Heart right ventricle (tissue), 16 donors: Measurements from ENCODE around the gene DND1. TPM values are rescaled to one million over a fixed set of nuclear protein-coding genes. Genes with fewer than 3 reads are reported as not detected.

Experiments used
- ATAC-seq, 8 donors: fragments of 200-7000 bp; cut with Tn5 transposase; one replicate each; pipeline ENCODE4 v1.9.1; 2020; ENCODE audit warnings: mild to moderate bottlenecking in 8 of 8, moderate library complexity in 8 of 8, moderate number of reproducible peaks in 1 of 8
- DNase-seq, 2 donors: peaks; one replicate each; pipeline ENCODE4 v3.0.0-alpha.2; 2020
- H3K27ac ChIP-seq, 10 donors: fragments of 200-600 bp; sonication (generic) in 2 of 10; one replicate each; pipeline versions ENCODE4 v1.5.0 to v1.8.0; 2020 to 2022; ENCODE audit warnings: mild to moderate bottlenecking in 3 of 10
- H3K27me3 ChIP-seq, 7 donors: fragments of 200-600 bp; one replicate each; pipeline ENCODE4 v1.8.0; 2021 to 2022; ENCODE audit warnings: mild to moderate bottlenecking in 2 of 7
- H3K36me3 ChIP-seq, 9 donors: fragments of 200-600 bp; sonication (generic) in 1 of 9; one replicate each; pipeline versions ENCODE4 v1.5.0 to v1.8.0; 2020 to 2022; ENCODE audit warnings: mild to moderate bottlenecking in 2 of 9
- H3K4me1 ChIP-seq, 9 donors: fragments of 200-600 bp; sonication (generic) in 1 of 9; one replicate each; pipeline versions ENCODE4 v1.5.0 to v1.8.0; 2020 to 2022; ENCODE audit warnings: mild to moderate bottlenecking in 4 of 9
- H3K4me3 ChIP-seq, 10 donors: fragments of 200-600 bp; sonication (generic) in 2 of 10; one replicate each; pipeline versions ENCODE4 v1.5.0 to v1.8.0; 2020 to 2022; ENCODE audit warnings: mild to moderate bottlenecking in 7 of 10, moderate library complexity in 2 of 10
- H3K9me3 ChIP-seq, 11 donors: fragments of 200-600 bp in 10 of 11; sonication (generic) in 2 of 11; one replicate each; pipeline versions ENCODE4 v1.5.0 to v1.8.0; 2013 to 2022; ENCODE audit warnings: mild to moderate bottlenecking in 2 of 11, control low read depth in 1 of 11, moderate library complexity in 1 of 11
- WGBS, 2 donors: extraction: QIAGEN DNeasy Blood & Tissue Kit; methylation state at CpG; one replicate each; pipeline ENCODE4 v1.1.7; 2013; ENCODE audit warnings: inconsistent platforms in 1 of 2; 5-methylcytosine and 5-hydroxymethylcytosine counted together
- intact Hi-C, 10 donors: fragments of 100-400 bp; cut with DNase I; formaldehyde crosslinking; loops; one replicate each; pipeline versions ENCODE4 v1.11.1 to v1.14.2; 2022
- polyA plus RNA-seq, 2 donors: library from polyadenylated mRNA; stranded (reverse); fragments of 200-250 nt; gene quantifications; one replicate each; pipeline ENCODE4 v1.2.3, GENCODE V29; 2013
- total RNA-seq, 10 donors: library from RNA; stranded (reverse); fragmentation: NEBNext Ultra II Directional in 3 of 10; extraction: Animal tissue kit (Norgen Biotek cat#: 25700) in 3 of 10; gene quantifications; one replicate each; pipeline versions ENCODE4 v1.2.1 to v1.2.4, GENCODE V29; 2021 to 2023
- TF ChIP-seq, protein P1 (sequence below), 9 donors: fragments of 200-600 bp; sonication (generic) in 2 of 9; IDR thresholded peaks; one replicate each; pipeline versions ENCODE4 v1.5.0 to v1.8.0; 2021 to 2022; ENCODE audit warnings: antibody characterized with exemption in 9 of 9, mild to moderate bottlenecking in 5 of 9, moderate library complexity in 1 of 9
- donor health status: Arrhythmogenic right ventricular cardiomyopathy.
- donor health status: ischemic (EF 13 %, LVEDD 7.1; RV severe dilation, severe dysfunction).
- donor health status: healthy with polysubstance abuse.
- donor health status: DM: no; HTN: yes; CAD: no.
- donor health status: DM: no; HTN: no; CAD: no.
- donor health status: ischemic (EF 25% LVEDD 6.9; RV normal size, moderate dysfunction).
- donor health status: ischemic (EF 25% LVEDD 5.7; RV mildly dilated, moderate dysfunction).
- donor health status: healthy.
- donor health status: DM: yes; HTN: yes; CAD: no.
- donor health status: Ischemic cardiomyopathy.
- donor health status: ischemic (EF 35%, LVEDD 5.7; RV mildly dilated, moderate dysfunction).
- donor health status: nonischemic (EF 11% LVEDD 7.7; RV severe dilation, severe dysfunction).
- donor health status: DM: yes; HTN: yes; CAD: no.
- donor health status: PGD.
- donor health status: ischemic (EF 29% LVEDD 5.4; RV normal size, mild dysfunction).
- donor health status: nonischemic (EF 23%, LVEDD 6.1; RV moderate dilation, normal function).

DND1 gene
- total and polyA plus RNA-seq, 12 donors: 0.17 to 2.0 (median 0.34) TPM; not detected in 1

DNA sequence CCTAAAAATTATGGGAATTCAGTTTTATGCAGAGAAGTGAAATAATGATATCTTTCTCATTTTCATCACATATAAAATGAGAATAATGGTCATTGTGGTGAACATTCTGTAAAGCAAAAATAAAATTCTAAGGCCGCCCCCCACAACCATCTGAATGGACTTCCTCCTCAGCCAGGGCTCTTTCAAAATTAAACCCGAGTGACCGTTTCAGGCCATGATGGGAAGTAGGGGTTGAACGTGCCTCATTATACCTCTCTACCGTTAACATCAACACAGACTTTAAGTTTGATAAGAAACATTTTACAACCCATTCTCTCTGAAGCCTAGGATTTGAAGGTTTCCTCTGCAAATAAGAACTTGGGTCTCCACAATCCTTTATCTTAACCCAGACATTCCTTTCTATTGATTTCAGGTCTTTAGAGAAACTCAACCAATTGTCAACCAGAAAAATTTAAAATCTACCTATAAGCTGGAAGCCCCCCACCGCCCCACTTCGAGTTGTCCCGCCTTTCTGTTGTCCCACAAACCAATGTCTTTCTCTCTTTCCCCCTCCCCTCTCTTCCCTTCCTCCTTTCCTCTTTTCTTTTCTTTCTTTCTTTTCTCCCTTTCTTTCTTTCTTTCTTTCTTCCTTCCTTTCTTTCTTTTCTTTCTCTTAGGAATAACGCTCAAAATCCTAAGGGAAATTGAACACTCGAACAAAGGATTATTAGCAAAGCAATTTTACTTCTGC, 35.8 kb downstream of the DND1 start:
- Histone ChIP-seq H3K27me3 (no peaks in the 10 kb centered on the region), H3K9me3 (no peaks in the 10 kb centered on the region), H3K27ac (peak overlapping the region in 1 of 10 donors; percentile 95), H3K36me3 (peaks cover 0 to 16% (median 0%) of the 10 kb centered on the region in 9 donors), H3K4me1 (peaks cover 0 to 60% (median 23%) of the 10 kb centered on the region in 9 donors), H3K4me3 (no peak overlapping the region)
- 85 to 91% methylated on average over 10 of the region's 10 CpGs for WGBS, 2 donors
- TF ChIP-seq, protein P1, sequence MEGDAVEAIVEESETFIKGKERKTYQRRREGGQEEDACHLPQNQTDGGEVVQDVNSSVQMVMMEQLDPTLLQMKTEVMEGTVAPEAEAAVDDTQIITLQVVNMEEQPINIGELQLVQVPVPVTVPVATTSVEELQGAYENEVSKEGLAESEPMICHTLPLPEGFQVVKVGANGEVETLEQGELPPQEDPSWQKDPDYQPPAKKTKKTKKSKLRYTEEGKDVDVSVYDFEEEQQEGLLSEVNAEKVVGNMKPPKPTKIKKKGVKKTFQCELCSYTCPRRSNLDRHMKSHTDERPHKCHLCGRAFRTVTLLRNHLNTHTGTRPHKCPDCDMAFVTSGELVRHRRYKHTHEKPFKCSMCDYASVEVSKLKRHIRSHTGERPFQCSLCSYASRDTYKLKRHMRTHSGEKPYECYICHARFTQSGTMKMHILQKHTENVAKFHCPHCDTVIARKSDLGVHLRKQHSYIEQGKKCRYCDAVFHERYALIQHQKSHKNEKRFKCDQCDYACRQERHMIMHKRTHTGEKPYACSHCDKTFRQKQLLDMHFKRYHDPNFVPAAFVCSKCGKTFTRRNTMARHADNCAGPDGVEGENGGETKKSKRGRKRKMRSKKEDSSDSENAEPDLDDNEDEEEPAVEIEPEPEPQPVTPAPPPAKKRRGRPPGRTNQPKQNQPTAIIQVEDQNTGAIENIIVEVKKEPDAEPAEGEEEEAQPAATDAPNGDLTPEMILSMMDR (IDR thresholded peaks at IDR 0.05): no peak
- DNase-seq (no peak), ATAC-seq (no peak)
- intact Hi-C loops: loop anchor here (2.0 to 10.0 kb wide), 7 partner anchors 70 to 273 kb away; partner anchors contain the start of genes APBB3 (in 4 of the 10), EIF4EBP3 (in 4 of the 10), SLC35A4 (in 4 of the 10) and SLC4A9 (in 2 of the 10)

DNA sequence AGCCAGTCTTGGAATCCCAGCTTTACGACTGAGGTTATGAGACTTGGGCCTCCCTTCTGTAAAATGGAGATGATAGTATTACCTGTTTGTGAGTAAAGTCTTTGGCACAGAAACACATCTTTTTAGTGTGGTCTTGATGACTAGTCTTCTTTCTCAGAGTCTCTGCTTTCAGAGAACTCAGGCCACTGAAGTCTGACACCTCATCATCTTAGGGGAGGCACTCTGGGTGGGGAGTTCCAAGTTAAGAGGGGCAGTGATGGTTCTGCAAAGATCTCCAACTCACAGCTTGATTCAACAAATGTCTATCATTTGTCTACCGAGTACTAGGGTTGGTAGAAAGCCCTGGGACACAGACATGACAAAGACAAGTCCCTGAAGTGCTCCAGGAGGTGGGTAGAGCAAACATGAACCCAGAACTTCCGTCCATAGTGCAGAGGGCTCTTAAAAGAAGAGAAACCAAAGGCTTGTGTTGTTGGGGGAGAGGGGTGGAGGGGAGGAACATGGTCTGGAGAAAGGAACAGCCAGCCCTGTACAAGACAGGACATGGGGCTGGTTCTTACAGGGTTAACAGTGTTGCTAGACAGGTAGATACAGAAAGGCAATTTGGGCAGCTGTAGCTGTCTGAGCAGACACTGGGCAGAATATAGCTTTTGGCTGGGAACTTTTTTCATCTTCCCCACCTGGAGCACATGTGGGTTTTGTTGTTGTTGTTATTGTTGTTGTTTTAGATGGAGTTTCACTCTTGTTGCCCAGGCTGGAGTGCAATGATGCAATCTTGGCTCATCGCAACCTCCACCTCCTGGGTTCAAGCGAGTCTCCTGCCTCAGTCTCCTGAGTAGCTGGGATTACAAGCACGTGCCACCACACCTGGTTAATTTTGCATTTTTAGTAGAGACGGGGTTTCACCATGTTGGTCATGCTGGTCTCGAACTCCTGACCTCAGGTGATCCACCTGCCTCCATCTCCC, 37.8 kb downstream of the DND1 start:
- DNase-seq: no peak
- ATAC-seq: no peak
- intact Hi-C loops: loop anchor here in 9 of 10 donors (5.0 to 10.0 kb wide), 5 partner anchors 68 to 271 kb away; partner anchors contain the start of genes EIF4EBP3 (in 4 of the 9), APBB3 (in 2 of the 9), SLC35A4 (in 2 of the 9) and SLC4A9 (in 2 of the 9)
- TF ChIP-seq, protein P1 (IDR thresholded peaks at IDR 0.05): peak in 1 of 9 donors; percentile 0
- 88 to 89% methylated on average over 8 of the region's 8 CpGs for WGBS, 2 donors
- no peak overlapping the region for H3K4me3 ChIP-seq
- no peaks in the 10 kb centered on the region for H3K36me3 ChIP-seq
- H3K4me1 ChIP-seq: peaks cover 0 to 67% (median 28%) of the 10 kb centered on the region in 9 donors
- H3K27me3 ChIP-seq: no peaks in the 10 kb centered on the region
- H3K9me3 ChIP-seq: no peaks in the 10 kb centered on the region
- peak overlapping the region in 1 of 10 donors; percentile 36 for H3K27ac ChIP-seq

DNA sequence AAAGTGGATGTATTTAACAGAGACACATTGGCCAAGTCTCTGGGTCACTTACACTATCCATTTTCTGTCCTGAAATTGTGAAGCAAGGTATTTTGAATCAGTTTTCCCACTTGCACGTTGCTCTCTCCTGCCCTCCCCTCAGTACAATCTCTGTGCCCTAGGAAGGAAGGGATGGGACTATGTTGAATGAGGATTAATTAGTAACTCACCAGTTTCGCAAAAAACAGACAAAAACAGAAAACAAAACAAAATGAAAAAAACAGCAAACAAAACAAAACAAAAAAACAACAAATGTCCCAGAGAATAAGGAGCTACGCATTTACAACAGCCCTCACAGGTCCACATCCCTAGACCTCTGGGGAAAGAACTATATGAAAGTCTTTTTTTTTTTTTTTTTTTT, 39.3 kb downstream of the DND1 start:
- peaks cover 0 to 55% (median 20%) of the 10 kb centered on the region in 9 donors for H3K4me1 ChIP-seq
- intact Hi-C loops: loop anchor here in 6 of 10 donors (5.0 to 10.0 kb wide), 5 partner anchors 67 to 269 kb away; partner anchors contain the start of genes APBB3 (in 2 of the 6), SLC35A4 (in 2 of the 6), SLC4A9 (in 2 of the 6) and EIF4EBP3 (in 1 of the 6)
- no peak for DNase-seq
- no peaks in the 10 kb centered on the region for H3K36me3 ChIP-seq
- peak overlapping the region in 2 of 10 donors; percentile 61 to 68 for H3K4me3 ChIP-seq
- no peak for ATAC-seq
- 63 to 79% methylated on average over 3 of the region's 3 CpGs for WGBS, 2 donors
- H3K27ac ChIP-seq: peak overlapping the region in 4 of 10 donors; percentile 74 to 92 (median 84)
- H3K27me3 ChIP-seq: no peaks in the 10 kb centered on the region
- no peaks in the 10 kb centered on the region for H3K9me3 ChIP-seq
- TF ChIP-seq, protein P1 (IDR thresholded peaks at IDR 0.05): no peak
